NCI-H446 treated with DMSO at 0.1 percent for 48 hours (cell line): ENCODE results near the gene PLEKHJ1.

Experiments used
- DNase-seq: peaks from one replicate; lab custom pipeline; 2025; lab: John Stamatoyannopoulos, UW

Gene PLEKHJ1

DNA sequence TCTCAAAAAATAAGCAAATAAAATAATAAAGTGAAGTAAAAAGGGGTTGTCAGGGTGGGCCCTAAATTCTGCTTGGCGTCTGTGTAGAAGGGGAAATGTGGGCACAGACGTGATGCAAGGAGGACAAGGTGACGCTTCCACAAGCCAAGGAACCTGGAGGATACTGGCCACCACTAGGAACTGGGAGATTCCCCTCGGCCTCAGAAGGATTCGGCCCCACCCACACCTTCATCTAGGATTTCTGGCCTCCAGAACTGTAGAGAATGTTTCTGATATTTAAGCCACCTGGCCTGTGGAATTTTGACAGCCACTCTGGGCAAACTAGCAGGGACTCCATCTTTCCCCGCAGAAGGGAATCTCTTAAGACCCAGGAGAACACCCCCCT lies 1.1 kb downstream of the PLEKHJ1 start:
- no peak for DNase-seq

DNA sequence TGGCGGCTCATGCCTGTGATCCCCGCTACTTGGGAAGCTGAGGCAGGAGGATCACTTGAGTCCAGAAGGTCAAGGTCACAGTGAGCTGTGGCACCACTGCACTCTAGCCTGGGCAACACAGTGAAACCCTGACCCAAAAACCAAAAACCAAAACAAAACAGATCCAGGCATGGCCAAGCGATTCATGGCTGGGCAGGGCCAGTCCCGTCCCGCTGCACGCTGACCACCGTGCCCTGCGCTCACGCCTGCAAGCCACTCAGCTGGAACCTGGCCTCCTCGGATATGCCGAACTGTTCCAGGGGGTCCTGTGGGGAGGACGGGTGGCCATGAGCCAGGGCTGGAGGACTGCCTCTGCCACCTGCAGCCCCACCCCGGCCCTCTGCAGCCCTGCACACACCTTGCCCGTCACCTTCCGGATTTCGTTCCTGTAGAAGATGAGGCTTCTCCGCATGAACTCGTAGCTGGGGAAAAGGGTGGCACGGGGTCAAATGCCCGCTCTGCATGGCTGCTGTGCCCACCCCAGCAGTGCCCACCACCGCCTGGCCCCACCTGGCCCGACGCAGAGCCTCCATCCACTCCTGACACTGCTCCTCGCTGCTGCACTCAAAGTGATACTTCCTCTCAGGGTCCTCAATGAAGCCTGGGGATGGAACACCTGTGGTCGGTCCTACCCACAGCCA lies 2.4 kb downstream of the PLEKHJ1 start:
- no peak for DNase-seq

DNA sequence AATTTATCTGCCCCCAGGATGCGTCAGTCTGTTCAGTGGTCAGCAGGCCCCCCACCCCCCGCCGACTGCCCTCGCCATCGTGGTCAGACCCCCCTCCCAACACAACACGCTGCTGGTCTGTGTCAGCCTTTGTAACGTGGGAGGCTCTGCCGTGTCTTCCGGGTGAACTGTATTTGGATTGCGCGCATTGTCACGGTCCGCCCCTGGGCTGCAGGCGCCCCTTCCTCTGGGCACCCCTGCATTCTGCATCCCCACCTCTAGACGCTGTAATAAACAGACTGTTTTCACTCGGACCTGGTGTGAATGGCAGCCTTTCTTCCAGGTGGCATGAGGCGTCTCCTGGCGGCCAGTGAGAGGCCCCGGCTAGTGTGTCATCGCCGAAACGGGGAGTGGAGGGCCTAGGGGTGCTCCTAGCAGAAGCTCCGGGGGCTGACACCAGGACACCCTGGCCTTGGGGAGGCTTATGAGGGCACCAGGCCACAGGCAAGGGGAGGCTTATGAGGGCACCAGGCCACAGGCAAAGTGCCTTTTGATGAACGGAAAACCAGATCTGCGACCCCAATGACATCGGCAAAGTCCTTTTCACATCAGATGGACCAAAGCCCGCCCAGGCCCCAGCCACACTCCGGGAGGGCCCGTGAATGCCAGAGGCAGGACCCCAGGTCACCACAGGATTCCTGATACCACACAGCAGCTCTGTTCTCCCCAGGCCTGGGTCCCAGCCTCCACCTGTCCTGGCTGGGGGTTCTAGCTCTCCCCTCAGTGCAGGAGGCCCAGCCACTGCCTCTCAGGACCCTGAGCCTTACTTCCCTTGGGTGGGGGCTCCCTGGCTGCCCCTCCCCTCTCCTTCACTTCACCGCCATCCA lies 3.6 kb downstream of the PLEKHJ1 start:
- DNase-seq, result no peak

DNA sequence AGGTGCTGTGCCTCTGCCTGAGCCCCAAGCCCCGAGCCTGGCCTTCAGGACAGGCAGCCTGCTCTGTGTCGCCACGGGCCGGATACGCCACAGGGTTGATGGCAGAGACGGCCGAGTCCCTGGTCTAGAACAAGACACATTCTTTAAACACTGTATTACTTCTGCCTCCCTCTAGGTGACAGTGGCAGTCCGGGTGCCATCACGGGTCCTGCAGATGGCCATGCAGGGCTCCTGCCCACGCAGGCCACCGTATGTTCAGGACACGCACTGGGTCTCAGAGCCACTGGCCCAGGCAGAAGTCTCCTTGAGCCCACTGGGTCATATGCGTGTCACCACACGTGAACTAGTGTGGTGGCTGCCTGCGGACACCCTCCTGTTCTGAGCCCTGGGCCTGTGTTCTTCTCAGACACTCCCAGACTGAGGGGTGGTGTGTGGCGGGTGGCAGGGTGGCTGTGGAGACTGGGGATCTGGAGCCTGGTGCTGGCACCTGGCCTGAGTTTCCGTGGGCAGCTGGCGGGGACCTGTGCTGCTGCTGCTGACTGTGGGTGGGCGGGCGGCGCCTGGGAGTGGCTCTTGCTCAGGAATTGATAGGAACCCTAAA lies 4.4 kb downstream of the PLEKHJ1 start:
- no peak for DNase-seq

DNA sequence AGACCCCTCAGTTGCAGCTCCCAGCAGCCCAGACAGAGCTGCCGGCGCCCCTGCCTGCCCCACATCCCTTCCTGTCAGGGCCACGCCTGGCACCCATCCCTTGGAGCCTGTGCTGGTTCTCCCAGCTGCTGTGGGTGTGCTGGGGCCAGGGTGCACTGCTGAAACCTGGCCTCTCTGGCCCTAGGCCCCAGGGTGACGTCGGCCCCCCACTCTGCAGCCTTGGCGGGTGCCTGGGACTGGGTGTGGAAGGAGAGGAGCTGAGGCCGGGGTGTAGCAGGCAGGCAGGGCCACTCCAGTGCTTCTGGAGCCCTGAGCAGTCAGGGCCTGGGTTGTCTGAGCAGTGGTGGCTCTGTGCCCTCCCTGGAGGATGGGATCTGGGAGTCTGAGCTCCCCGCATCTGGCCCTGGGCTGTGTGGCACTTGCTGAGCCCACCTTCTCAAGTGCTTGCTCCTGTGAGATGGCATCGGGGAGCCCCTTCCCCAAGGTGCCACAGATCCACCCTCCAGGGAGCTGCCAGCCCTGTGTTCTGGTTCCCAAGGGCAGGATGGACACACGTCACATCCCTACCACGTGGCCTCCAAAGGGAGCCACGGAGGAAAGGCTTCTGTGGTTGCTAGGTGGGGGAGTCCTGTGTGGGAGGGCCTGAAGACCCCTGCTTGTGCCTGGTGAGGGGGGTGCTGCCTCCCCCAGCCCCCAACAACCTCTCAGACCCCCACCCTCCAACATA lies 5.2 kb downstream of the PLEKHJ1 start:
- DNase-seq, result no peak

DNA sequence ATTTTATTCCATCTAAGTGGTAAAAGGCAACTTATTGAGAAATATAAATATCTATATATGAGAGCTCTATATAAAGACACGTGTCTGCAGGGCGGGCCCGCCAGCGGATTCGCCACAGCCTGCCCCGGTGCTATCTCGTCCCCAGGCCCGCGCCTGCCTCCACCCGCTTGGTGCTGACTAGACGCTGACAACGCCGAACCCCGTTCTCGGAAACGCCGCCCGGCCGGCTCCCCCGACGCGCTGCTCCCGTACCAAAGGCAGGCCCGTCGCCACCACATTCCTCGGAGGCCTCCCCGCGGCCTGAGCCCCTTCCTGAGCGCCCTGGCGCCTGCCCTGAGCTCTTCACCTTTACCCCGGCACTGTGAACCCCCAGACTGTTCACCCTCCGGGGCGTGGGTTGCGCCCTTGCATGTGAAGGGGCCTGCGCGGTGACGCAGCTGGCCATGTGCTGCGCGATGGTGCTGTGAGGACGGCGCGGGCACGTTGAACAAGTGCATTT lies 6.0 kb downstream of the PLEKHJ1 start:
- DNase-seq, result no peak

DNA sequence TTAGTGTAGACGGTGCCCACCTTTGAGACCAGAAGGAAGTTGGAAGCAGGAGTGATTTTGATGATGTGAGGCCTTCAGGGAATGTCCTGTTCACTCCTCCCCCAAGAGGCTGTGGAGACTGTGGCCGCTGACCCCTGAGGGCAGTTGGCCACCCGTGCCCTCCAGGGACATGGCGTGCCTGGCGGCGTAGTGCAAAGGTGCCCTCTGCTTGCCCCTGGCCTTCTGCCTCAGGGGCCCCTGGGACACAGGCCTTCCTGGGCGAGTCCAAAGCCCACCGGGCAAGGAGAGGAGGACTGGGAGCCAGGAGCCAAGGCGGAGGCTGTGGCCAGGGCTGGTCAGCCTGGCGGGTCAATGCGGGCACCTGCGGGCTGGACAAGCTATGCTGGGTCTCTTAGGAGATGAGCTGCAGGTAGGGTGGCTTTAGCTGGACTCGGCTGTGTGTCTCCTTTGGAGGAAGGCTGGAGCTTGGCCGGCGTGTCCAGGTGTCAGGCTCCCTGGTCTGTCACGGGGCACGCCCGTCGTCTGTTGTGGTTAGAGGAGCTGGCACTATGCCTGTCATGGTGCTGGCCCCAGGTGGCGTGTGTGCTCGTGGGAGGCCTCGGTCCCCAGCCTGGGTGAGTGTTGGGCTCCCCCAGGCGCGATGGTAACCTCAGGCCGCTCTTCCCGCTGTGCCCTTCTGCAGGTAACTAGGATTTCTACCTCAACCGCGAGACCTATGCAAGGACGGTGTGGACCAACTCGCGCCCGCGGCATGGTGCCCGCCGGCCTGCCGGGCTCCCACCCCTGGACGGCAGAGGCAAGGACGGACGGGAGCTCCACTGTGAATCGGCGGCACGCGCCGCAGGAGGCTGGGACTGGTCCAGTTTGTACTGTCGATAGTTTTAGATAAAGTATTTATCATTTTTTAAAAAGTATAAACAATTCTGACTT lies 6.8 kb downstream of the PLEKHJ1 start:
- no peak for DNase-seq

DNA sequence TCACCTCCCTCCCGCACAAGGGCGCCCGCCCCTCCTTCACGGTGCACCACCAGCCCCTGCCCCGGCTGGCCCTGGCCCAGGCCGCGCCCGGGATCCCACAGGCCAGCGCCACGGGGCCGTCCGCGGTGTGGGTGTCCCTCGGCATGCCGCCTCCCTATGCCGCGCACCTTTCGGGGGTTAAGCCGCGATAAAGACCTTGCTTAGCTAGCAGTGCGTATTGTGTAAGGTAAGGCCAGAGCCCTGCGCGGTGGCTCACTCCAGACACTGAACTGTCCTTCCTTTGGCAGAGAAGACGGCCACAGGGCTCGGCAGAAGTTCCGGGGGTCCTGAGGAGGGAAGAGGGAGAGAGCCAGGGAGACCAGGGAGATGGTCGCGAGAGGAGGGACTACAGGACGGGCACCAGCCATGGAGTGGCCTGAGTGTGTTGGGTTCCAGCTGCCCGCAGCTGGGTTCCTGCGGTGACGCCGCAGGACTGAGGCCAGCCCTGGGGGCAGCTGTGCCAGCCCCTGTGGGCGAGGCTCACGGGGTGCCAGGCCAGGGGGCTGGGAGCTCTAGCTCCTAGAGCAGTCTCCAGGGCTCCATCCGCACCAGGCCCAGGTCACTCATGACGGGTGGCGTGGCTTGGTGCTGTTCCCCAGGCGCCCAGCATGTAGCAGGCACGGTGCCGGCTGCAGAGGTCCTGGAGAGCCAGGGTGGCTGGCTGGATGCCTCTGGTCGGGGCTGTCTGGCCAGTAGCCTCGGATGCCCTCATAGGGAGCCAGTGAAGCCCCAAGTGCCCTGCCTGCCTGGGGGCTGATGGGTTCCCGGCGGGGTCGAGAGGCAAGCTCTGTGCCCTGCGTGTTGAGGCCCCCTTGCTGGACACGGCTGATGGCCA lies 7.7 kb downstream of the PLEKHJ1 start:
- DNase-seq, result no peak

DNA sequence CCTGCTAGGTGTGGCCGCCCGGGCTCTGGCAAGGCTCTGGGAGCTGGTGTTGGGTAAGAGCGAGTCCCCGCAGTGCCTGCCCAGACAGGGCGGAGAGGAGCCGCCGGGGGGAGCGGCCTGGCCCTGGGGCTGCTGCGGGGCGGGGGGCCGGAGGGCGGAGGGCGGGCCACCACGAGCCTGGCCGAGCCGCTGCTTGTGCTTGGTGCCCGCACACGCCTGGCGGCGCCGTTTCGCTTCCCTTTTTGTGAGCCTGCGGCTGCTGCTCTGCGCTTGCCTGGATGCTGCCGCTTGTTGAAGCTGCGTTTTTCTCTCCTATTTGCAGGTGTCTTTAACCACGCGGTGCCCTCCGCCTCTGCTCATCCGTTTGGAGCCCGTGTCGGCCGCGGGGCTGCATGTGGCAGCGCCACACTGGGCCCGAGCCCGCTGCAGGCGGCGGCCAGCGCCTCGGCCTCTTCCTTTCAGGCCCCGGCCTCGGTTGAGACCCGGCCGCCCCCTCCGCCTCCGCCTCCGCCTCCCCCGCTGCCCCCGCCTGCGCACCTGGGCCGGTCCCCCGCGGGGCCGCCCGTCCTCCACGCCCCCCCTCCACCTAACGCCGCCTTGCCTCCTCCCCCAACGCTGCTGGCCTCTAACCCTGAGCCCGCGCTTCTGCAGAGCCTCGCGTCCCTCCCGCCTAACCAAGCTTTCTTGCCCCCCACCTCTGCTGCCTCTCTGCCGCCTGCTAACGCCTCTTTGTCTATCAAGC lies 8.5 kb downstream of the PLEKHJ1 start:
- no peak for DNase-seq

DNA sequence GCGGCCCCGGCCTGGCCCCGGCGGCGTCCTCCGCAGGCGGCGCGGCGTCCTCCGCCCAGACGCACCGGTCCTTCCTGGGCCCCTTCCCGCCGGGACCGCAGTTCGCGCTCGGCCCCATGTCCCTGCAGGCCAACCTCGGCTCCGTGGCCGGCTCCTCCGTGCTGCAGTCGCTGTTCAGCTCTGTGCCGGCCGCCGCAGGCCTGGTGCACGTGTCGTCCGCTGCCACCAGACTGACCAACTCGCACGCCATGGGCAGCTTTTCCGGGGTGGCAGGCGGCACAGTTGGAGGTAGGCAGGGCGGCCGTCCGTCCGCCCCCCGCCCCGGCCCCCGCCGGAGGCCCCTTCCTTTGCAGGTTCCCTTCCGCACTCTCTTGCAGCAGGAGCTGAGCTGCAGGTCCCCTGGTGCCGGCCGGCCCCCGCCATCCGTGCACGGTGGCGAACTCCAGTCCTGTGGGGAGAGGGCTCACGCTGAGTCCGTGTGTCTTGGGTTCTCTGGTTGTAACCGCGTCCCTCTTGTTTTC lies 9.2 kb downstream of the PLEKHJ1 start:
- DNase-seq, result no peak

DNA sequence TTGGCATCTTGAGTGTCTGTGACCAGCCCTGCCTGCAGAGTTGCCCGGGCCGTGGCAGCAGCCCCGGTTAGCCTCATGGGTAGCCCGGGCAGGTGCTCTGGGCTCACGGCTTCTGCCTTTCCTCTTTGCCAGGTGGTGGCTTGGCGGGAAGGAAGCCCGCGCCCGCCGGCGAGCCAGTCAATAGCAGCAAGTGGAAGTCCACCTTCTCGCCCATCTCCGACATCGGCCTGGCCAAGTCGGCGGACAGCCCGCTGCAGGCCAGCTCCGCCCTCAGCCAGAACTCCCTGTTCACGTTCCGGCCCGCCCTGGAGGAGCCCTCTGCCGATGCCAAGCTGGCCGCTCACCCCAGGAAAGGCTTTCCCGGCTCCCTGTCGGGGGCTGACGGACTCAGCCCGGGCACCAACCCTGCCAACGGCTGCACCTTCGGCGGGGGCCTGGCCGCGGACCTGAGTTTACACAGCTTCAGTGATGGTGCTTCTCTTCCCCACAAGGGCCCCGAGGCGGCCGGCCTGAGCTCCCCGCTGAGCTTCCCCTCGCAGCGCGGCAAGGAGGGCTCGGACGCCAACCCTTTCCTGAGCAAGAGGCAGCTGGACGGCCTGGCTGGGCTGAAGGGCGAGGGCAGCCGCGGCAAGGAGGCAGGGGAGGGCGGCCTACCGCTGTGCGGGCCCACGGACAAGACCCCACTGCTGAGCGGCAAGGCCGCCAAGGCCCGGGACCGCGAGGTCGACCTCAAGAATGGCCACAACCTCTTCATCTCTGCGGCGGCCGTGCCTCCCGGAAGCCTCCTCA lies 9.9 kb downstream of the PLEKHJ1 start:
- DNase-seq, result no peak

DNA sequence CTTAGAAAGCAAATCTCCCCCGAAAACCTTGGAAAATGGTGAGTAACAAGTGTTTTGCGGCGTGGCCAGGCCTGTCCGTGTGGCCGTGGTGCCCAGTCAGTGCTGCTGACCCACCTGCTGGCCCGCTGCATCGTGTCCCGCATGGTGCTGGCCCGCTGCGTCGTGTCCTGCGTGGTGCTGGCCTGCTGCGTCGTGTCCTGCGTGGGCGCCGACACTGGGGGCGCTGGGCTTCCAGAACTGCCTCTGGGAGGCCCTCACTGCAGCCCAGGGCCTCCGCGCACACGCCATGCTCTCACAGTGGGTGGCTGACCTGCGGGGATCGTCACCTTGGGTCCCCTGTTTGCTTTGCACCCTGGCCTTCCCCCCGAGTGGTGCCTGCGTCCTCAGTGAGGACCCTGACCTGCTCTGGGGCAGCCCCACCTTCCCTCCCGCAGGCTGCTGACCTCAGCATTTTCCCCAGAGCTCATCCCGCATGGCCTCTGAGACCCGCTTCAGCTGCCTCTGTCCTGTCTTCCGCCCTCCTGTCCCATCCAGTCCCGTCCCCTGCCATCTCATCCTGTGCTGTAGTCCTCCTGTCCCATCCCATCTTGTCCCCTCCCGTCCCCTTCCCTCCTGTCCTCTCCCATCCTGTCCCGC lies 10.6 kb downstream of the PLEKHJ1 start:
- DNase-seq, result no peak

DNA sequence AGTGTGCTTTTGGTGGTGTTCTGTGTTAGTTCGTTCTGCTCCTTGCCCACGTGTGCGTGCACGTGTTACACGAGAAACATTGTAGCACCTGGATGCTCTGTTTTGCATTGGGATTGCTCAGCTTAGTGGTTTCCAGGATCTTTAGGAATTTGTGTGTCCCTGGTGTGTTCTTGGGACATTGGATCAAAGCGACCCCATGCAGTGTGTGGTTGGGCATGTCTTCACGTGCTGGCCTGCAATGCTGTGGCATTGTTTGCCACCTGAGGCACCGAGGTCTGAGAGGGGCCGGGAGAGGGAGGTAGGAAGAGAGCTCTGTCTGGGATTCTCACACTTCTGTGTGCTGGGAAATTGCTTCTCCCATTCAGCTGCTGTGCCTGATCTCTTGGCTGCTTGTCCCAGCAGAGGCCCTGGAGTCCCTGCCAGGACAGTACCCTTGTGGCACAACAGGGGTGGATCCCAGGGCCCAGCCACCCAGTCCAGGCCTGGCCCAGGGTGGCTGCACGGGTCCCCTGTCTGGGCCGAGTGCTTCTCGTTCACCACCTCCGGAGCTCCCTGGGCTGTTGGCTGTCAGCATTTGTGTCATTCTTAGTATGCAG lies 11.3 kb downstream of the PLEKHJ1 start:
- no peak for DNase-seq

DNA sequence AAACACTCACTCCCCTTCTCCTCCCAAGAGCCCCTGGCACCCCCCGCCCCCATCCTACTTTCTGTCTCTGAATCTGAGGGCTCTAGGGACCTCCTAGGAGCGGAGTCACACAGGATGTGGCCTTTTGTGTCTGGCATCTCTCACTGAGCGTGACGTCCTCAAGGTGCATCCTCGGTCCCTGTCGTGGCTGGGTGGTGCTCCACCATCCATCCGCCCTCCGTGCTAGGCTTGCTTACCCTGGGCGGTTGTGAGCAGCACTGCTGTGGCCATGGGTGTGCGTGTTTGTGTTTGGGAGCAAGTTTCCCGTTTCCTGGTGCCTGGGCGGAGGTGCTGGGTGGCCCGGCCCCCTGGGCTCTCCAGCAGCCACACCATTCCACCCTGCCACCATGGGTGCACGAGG lies 12.2 kb downstream of the PLEKHJ1 start:
- DNase-seq, result no peak

DNA sequence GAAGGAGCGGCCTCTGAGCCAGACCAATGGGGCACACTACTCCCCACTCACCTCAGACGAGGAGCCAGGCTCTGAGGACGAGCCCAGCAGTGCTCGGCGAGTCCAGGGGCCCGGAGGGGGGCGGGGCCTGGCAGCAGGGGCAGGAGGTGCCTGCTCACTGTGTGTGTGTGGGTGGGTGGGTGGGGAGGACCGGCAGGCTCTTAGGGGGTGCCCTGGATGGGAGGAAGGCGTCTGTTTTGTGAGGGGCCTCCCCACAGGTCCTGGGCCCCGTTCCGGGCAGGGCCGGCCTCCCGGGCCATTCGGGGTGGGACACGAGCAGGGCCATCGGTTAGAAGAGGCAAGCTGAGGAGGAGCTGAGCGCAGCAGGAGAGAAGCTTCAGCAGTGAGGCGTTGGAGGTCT lies 12.7 kb downstream of the PLEKHJ1 start:
- DNase-seq, result no peak

DNA sequence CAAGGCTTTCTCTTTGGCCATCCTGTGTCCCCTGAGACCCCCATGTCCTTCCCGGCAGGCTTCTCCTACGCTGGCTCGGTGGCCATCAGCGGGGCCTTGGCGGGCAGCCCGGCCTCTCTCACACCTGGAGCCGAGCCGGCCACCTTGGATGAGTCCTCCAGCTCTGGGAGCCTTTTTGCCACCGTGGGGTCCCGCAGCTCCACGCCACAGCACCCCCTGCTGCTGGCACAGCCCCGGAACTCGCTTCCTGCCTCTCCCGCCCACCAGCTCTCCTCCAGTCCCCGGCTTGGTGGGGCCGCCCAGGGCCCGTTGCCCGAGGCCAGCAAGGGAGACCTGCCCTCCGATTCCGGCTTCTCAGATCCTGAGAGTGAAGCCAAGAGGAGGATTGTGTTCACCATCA lies 14.2 kb downstream of the PLEKHJ1 start:
- DNase-seq, result no peak

DNA sequence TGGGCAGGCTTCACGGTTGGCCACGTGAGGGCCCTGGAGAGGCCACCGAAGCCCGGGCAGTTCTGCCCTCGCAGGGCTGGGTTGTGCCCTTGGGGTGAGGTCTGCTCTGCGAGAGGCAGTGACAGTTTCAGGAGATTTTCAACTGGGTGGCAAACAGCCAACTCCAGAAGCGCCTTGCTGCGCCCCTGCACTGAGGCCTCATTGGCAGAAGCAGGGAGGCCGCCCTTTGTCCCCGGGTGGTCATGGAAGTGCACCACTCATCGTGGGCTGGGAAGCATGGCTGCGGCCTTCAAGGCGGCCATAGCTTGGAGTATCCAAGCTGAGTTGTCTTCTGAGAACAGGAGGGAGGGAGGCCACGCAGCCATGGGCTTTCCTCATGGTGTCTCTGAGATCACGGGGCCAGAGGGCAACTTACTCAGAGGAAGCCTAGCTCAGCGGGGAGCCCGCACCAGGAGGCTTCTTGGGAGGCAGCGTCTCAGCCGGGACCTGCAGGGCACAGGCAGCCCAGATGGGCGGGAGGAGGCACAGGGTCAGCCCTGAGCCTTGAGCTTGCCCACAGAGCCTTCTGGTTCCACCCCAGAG lies 14.8 kb downstream of the PLEKHJ1 start:
- no peak for DNase-seq
